HEK293 (cell line): ENCODE data around the gene ZFYVE28.

Experiments used
- CTCF ChIA-PET: fragments of 350-600 bp; formaldehyde crosslinking; extraction: SDS; loops from one replicate; lab custom pipeline; 2021; ENCODE audit warnings: antibody characterized with exemption; lab: Yijun Ruan, JAX
- POLR2A ChIA-PET: fragments of 300-600 bp; formaldehyde crosslinking; extraction: SDS; loops from one replicate; lab custom pipeline; 2020; ENCODE audit warnings: antibody characterized with exemption, inconsistent platforms; lab: Yijun Ruan, JAX
- H3K27ac ChIP-seq: fragments of 200-500 bp; sonication (Bioruptor generic); 2 replicates; pipeline ENCODE4 v1.5.1; 2014; ENCODE audit warnings: low read depth, low read length, control low read depth, inconsistent platforms; ENCODE audit errors: extremely low read depth
- H3K36me3 ChIP-seq, 2 experiments: fragments of 200-500 bp in 1 of 2; sonication (Bioruptor generic) in 1 of 2; 1 replicate in 1 of 2; 2 replicates in 1 of 2; pipeline ENCODE4 v1.5.1; 2014 to 2017; ENCODE audit warnings: inconsistent platforms in 2 of 2, low read length in 2 of 2; ENCODE audit not compliant: control insufficient read depth in 2 of 2, insufficient read depth in 1 of 2
- H3K4me1 ChIP-seq: fragments of 200-500 bp; sonication (Bioruptor generic); 2 replicates; pipeline ENCODE4 v1.5.1; 2014; ENCODE audit warnings: mild to moderate bottlenecking, low read length, inconsistent platforms; ENCODE audit not compliant: control insufficient read depth, insufficient read depth
- H3K4me3 ChIP-seq: 2 replicates; pipeline ENCODE4 v1.5.1; 2011; ENCODE audit warnings: low read depth, mild to moderate bottlenecking, control low read depth, low read length, moderate library complexity
- H3K9me3 ChIP-seq: fragments of 200-500 bp; sonication (Bioruptor generic); 2 replicates; pipeline ENCODE4 v1.5.1; 2014; ENCODE audit warnings: low read depth, low read length, inconsistent platforms; ENCODE audit not compliant: control insufficient read depth, insufficient read depth
- KLF7 ChIP-seq: fragments of 450-650 bp; formaldehyde crosslinking; IDR thresholded peaks from 2 replicates; pipeline ENCODE4 v1.5.1; 2016; ENCODE audit warnings: missing biosample characterization, missing genetic modification characterization, borderline replicate concordance
- KLF8 ChIP-seq: fragments of 450-650 bp; formaldehyde crosslinking; IDR thresholded peaks from 2 replicates; pipeline ENCODE4 v1.5.1; 2016; ENCODE audit warnings: missing biosample characterization, missing genetic modification characterization
- SP3 ChIP-seq: fragments of 450-650 bp; formaldehyde crosslinking; IDR thresholded peaks from 2 replicates; pipeline ENCODE4 v1.5.1; 2016; ENCODE audit warnings: missing biosample characterization, missing genetic modification characterization
- YY2 ChIP-seq: fragments of 450-650 bp; formaldehyde crosslinking; IDR thresholded peaks from 2 replicates; pipeline ENCODE4 v1.5.1; 2016; ENCODE audit warnings: missing biosample characterization, missing genetic modification characterization
- ZBTB11 ChIP-seq: fragments of 450-650 bp; formaldehyde crosslinking; conservative IDR thresholded peaks from 2 replicates; pipeline ENCODE4 v1.5.1; 2016; ENCODE audit warnings: low read depth, missing biosample characterization, missing genetic modification characterization
- ZBTB17 ChIP-seq: fragments of 450-650 bp; formaldehyde crosslinking; IDR thresholded peaks from 2 replicates; pipeline ENCODE4 v1.5.1; 2016; ENCODE audit warnings: missing biosample characterization, missing genetic modification characterization
- ZBTB48 ChIP-seq: fragments of 450-650 bp; formaldehyde crosslinking; IDR thresholded peaks from 2 replicates; pipeline ENCODE4 v1.5.1; 2016; ENCODE audit warnings: missing biosample characterization, missing genetic modification characterization
- ZEB2 ChIP-seq: fragments of 450-650 bp; formaldehyde crosslinking; IDR thresholded peaks from 2 replicates; pipeline ENCODE4 v1.5.1; 2016; ENCODE audit warnings: missing biosample characterization, missing genetic modification characterization
- ZFHX2 ChIP-seq: fragments of 450-650 bp; formaldehyde crosslinking; conservative IDR thresholded peaks from 2 replicates; pipeline ENCODE4 v1.5.1; 2016; ENCODE audit warnings: missing biosample characterization, missing genetic modification characterization
- ZNF114 ChIP-seq: fragments of 450-650 bp; formaldehyde crosslinking; IDR thresholded peaks from 2 replicates; pipeline ENCODE4 v1.5.0; 2017; ENCODE audit warnings: missing biosample characterization, missing genetic modification characterization
- ZNF302 ChIP-seq: fragments of 450-650 bp; formaldehyde crosslinking; IDR thresholded peaks from 2 replicates; pipeline ENCODE4 v1.5.1; 2016; ENCODE audit warnings: missing biosample characterization, missing genetic modification characterization, low read depth
- ZNF335 ChIP-seq: fragments of 450-650 bp; formaldehyde crosslinking; conservative IDR thresholded peaks from 2 replicates; pipeline ENCODE4 v1.5.1; 2016; ENCODE audit warnings: missing biosample characterization, missing genetic modification characterization
- ZNF394 ChIP-seq: fragments of 450-650 bp; formaldehyde crosslinking; IDR thresholded peaks from 2 replicates; pipeline ENCODE4 v1.5.1; 2016; ENCODE audit warnings: missing biosample characterization, missing genetic modification characterization, mild to moderate bottlenecking, moderate library complexity, borderline replicate concordance
- ZNF433 ChIP-seq: fragments of 450-650 bp; formaldehyde crosslinking; IDR thresholded peaks from 2 replicates; pipeline ENCODE4 v1.5.1; 2016; ENCODE audit warnings: missing biosample characterization, missing genetic modification characterization, low read depth
- ZNF548 ChIP-seq: fragments of 450-650 bp; formaldehyde crosslinking; IDR thresholded peaks from 2 replicates; pipeline ENCODE4 v1.5.1; 2016; ENCODE audit warnings: missing biosample characterization, missing genetic modification characterization
- ZNF555 ChIP-seq: fragments of 450-650 bp; formaldehyde crosslinking; conservative IDR thresholded peaks from 2 replicates; pipeline ENCODE4 v1.5.1; 2017; ENCODE audit warnings: missing biosample characterization, mild to moderate bottlenecking, missing genetic modification characterization, inconsistent platforms
- ZNF561 ChIP-seq: fragments of 450-650 bp; IDR thresholded peaks from 2 replicates; pipeline ENCODE4 v1.5.1; 2018; ENCODE audit warnings: missing biosample characterization, missing genetic modification characterization, borderline replicate concordance
- ZNF701 ChIP-seq: fragments of 450-650 bp; formaldehyde crosslinking; IDR thresholded peaks from 2 replicates; pipeline ENCODE4 v1.5.1; 2016; ENCODE audit warnings: missing biosample characterization, missing genetic modification characterization
- ZNF792 ChIP-seq: fragments of 450-650 bp; formaldehyde crosslinking; IDR thresholded peaks from 2 replicates; pipeline ENCODE4 v1.5.1; 2016; ENCODE audit warnings: missing biosample characterization, missing genetic modification characterization
- TF ChIP-seq, protein P1 (sequence below): fragments of 450-650 bp; formaldehyde crosslinking; IDR thresholded peaks from 2 replicates; pipeline ENCODE4 v1.5.1; 2016; ENCODE audit warnings: missing biosample characterization, missing genetic modification characterization
- TF ChIP-seq, protein P2 (sequence below): fragments of 450-650 bp; formaldehyde crosslinking; optimal IDR thresholded peaks from 2 replicates; pipeline ENCODE3; 2016; ENCODE audit warnings: missing biosample characterization, mild to moderate bottlenecking, missing genetic modification characterization
- TF ChIP-seq, protein P3 (sequence below): fragments of 450-650 bp; formaldehyde crosslinking; IDR thresholded peaks from 2 replicates; pipeline ENCODE4 v1.5.1; 2017; ENCODE audit warnings: missing biosample characterization, missing genetic modification characterization
- TF ChIP-seq, protein P4 (sequence below): fragments of 450-650 bp; formaldehyde crosslinking; IDR thresholded peaks from 2 replicates; pipeline ENCODE4 v1.5.1; 2016; ENCODE audit warnings: missing biosample characterization, missing genetic modification characterization
- TF ChIP-seq, protein P5 (sequence below): fragments of 450-650 bp; formaldehyde crosslinking; IDR thresholded peaks from 2 replicates; pipeline ENCODE4 v1.5.1; 2016; ENCODE audit warnings: missing biosample characterization, missing genetic modification characterization

ZFYVE28 gene

GRCh38 chr4:2419814-2420213 is 1.4 kb upstream of the ZFYVE28 start (continued):
- TF ChIP-seq ZNF561 (tag by site-specific recombination) (no peak), KLF7 (tag by site-specific recombination) (no peak), ZNF548 (no peak), ZNF555 (tag by site-specific recombination) (no peak), ZEB2 (tag by site-specific recombination) (no peak), ZNF433 (tag by site-specific recombination) (no peak), KLF8 (tag by site-specific recombination) (no peak), ZNF792 (tag by site-specific recombination) (no peak), ZBTB48 (tag by site-specific recombination) (no peak)
- TF ChIP-seq, protein P1, sequence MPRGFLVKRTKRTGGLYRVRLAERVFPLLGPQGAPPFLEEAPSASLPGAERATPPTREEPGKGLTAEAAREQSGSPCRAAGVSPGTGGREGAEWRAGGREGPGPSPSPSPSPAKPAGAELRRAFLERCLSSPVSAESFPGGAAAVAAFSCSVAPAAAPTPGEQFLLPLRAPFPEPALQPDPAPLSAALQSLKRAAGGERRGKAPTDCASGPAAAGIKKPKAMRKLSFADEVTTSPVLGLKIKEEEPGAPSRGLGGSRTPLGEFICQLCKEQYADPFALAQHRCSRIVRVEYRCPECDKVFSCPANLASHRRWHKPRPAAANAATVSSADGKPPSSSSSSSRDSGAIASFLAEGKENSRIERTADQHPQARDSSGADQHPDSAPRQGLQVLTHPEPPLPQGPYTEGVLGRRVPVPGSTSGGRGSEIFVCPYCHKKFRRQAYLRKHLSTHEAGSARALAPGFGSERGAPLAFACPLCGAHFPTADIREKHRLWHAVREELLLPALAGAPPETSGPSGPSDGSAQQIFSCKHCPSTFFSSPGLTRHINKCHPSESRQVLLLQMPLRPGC (tag by site-specific recombination), result no peak

GRCh38 chr4:2418650-2419571 is 466 bp upstream of the ZFYVE28 start, which contains the start of gene CFAP99:
CFAP99 (plus strand) TSS chr4:2418955.
- Histone ChIP-seq H3K27ac (no peak within 1 kb of the TSS), H3K4me1 (no peaks in the 10 kb centered on the region), H3K4me3 (peak within 1 kb of the TSS; percentile 43), H3K9me3 (no peaks in the 10 kb centered on the region), H3K36me3 (no peaks in the 10 kb centered on the region)
- ChIA-PET POLR2A (interaction anchor here (0.8 to 0.9 kb wide), 2 partner anchors 50 to 157 kb away, joined by 3 to 6 read pairs; partner anchors contain the start of genes MXD4 and RNF4), CTCF (interaction anchor here (0.6 to 0.8 kb wide), 3 partner anchors 10 to 341 kb away, joined by 3 to 4 read pairs (median 3); no protein-coding TSS in a partner anchor)
- TF ChIP-seq ZBTB11 (tag by site-specific recombination) (peak; percentile 48; the same call in 1 of the 2 replicates), ZNF302 (tag by site-specific recombination) (no peak), YY2 (tag by site-specific recombination) (peak; percentile 77), ZFHX2 (no peak), SP3 (tag by site-specific recombination) (peak; percentile 74), ZNF114 (no peak), ZNF335 (tag by site-specific recombination) (peak; percentile 87), ZNF701 (tag by site-specific recombination) (no peak), ZBTB17 (tag by site-specific recombination) (peak; percentile 48), ZNF394 (tag by site-specific recombination) (0 out of 2 replicates have a peak, but pooled peaks have one; percentile 23)
- TF ChIP-seq, protein P2, sequence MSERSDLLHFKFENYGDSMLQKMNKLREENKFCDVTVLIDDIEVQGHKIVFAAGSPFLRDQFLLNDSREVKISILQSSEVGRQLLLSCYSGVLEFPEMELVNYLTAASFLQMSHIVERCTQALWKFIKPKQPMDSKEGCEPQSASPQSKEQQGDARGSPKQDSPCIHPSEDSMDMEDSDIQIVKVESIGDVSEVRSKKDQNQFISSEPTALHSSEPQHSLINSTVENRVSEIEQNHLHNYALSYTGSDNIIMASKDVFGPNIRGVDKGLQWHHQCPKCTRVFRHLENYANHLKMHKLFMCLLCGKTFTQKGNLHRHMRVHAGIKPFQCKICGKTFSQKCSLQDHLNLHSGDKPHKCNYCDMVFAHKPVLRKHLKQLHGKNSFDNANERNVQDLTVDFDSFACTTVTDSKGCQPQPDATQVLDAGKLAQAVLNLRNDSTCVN (tag by site-specific recombination), result peak; percentile 69
- TF ChIP-seq, protein P3, sequence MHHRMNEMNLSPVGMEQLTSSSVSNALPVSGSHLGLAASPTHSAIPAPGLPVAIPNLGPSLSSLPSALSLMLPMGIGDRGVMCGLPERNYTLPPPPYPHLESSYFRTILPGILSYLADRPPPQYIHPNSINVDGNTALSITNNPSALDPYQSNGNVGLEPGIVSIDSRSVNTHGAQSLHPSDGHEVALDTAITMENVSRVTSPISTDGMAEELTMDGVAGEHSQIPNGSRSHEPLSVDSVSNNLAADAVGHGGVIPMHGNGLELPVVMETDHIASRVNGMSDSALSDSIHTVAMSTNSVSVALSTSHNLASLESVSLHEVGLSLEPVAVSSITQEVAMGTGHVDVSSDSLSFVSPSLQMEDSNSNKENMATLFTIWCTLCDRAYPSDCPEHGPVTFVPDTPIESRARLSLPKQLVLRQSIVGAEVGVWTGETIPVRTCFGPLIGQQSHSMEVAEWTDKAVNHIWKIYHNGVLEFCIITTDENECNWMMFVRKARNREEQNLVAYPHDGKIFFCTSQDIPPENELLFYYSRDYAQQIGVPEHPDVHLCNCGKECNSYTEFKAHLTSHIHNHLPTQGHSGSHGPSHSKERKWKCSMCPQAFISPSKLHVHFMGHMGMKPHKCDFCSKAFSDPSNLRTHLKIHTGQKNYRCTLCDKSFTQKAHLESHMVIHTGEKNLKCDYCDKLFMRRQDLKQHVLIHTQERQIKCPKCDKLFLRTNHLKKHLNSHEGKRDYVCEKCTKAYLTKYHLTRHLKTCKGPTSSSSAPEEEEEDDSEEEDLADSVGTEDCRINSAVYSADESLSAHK (tag by site-specific recombination), result 0 out of 2 replicates have a peak, but pooled peaks have one; percentile 10
- TF ChIP-seq, protein P4, sequence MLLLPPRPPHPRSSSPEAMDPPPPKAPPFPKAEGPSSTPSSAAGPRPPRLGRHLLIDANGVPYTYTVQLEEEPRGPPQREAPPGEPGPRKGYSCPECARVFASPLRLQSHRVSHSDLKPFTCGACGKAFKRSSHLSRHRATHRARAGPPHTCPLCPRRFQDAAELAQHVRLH (tag by site-specific recombination), result no peak
- TF ChIP-seq, protein P5, sequence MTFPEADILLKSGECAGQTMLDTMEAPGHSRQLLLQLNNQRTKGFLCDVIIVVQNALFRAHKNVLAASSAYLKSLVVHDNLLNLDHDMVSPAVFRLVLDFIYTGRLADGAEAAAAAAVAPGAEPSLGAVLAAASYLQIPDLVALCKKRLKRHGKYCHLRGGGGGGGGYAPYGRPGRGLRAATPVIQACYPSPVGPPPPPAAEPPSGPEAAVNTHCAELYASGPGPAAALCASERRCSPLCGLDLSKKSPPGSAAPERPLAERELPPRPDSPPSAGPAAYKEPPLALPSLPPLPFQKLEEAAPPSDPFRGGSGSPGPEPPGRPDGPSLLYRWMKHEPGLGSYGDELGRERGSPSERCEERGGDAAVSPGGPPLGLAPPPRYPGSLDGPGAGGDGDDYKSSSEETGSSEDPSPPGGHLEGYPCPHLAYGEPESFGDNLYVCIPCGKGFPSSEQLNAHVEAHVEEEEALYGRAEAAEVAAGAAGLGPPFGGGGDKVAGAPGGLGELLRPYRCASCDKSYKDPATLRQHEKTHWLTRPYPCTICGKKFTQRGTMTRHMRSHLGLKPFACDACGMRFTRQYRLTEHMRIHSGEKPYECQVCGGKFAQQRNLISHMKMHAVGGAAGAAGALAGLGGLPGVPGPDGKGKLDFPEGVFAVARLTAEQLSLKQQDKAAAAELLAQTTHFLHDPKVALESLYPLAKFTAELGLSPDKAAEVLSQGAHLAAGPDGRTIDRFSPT, result peak; percentile 28; the same call in 1 of the 2 replicates
